Measurements from ENCODE around the gene BANF2. TPM values are rescaled to one million over a fixed set of nuclear protein-coding genes. Genes with fewer than 3 reads are reported as not detected.

BANF2 gene
- total RNA-seq, 2 experiments from 2014 or later = not detected

- Mint-ChIP-seq H3K9me3 (no peaks in the 10 kb centered on the region), H3K4me1 (no peaks in the 10 kb centered on the region), H3K27me3 (no peaks in the 10 kb centered on the region), H3K4me3 (no peak overlapping the region), H3K27ac (no peak overlapping the region), H3K36me3 (ENCODE audit: low read depth) (no peaks in the 10 kb centered on the region)
- POLR2A ChIA-PET = no interaction called here
- CTCF ChIA-PET = interaction anchor here (1.2 to 1.3 kb wide), 2 partner anchors 18 to 19 kb away, joined by 3 read pairs; no protein-coding TSS in a partner anchor
- DNase-seq = no peak
Observed at GRCh38 chr20:17709361-17710293, 9.9 kb downstream of the BANF2 start.

GRCh38 chr20:17710379-17711266 is 10.9 kb downstream of the BANF2 start:
- no peaks in the 10 kb centered on the region for H3K36me3 Mint-ChIP-seq (ENCODE audit: low read depth)
- ChIA-PET CTCF (interaction anchor here (1.0 to 1.3 kb wide), 2 partner anchors 18 to 307 kb away, joined by 3 to 4 read pairs; no protein-coding TSS in a partner anchor), POLR2A (no interaction called here)
- no peak for DNase-seq
- H3K27me3 Mint-ChIP-seq = no peaks in the 10 kb centered on the region
- no peak overlapping the region for H3K4me3 Mint-ChIP-seq
- H3K4me1 Mint-ChIP-seq = no peaks in the 10 kb centered on the region
- no peaks in the 10 kb centered on the region for H3K9me3 Mint-ChIP-seq
- no peak overlapping the region for H3K27ac Mint-ChIP-seq

- no peaks in the 10 kb centered on the region for H3K27me3 Mint-ChIP-seq
- H3K4me1 Mint-ChIP-seq = no peaks in the 10 kb centered on the region
- peak overlapping the region; percentile 77 for H3K27ac Mint-ChIP-seq
- ChIA-PET POLR2A (no interaction called here), CTCF (interaction anchor here (1.0 to 1.3 kb wide), 2 partner anchors 18 to 306 kb away, joined by 3 to 4 read pairs; no protein-coding TSS in a partner anchor)
- no peaks in the 10 kb centered on the region for H3K36me3 Mint-ChIP-seq (ENCODE audit: low read depth)
- no peak overlapping the region for H3K4me3 Mint-ChIP-seq
- no peak for DNase-seq
- no peaks in the 10 kb centered on the region for H3K9me3 Mint-ChIP-seq
Observed at GRCh38 chr20:17711267-17711627, 11.5 kb downstream of the BANF2 start.

GRCh38 chr20:17712201-17712600 is 12.4 kb downstream of the BANF2 start:
- Mint-ChIP-seq H3K4me1 (no peaks in the 10 kb centered on the region), H3K9me3 (no peaks in the 10 kb centered on the region)

GRCh38 chr20:17712708-17713107 is 12.9 kb downstream of the BANF2 start:
- no peak overlapping the region for H3K4me3 Mint-ChIP-seq
- no peaks in the 10 kb centered on the region for H3K36me3 Mint-ChIP-seq (ENCODE audit: low read depth)
- H3K27me3 Mint-ChIP-seq = no peaks in the 10 kb centered on the region
- ChIA-PET POLR2A (no interaction called here), CTCF (interaction anchor here (1.3 kb wide), 1 partner anchor 31 kb away, joined by 3 read pairs; the partner anchor contains the start of gene RRBP1)
- no peak overlapping the region for H3K27ac Mint-ChIP-seq
- DNase-seq = no peak
- no peaks in the 10 kb centered on the region for H3K4me1 Mint-ChIP-seq
- no peaks in the 10 kb centered on the region for H3K9me3 Mint-ChIP-seq

More at GRCh38 chr20:17712201-17712600, 12.4 kb downstream of the BANF2 start:
- no peak for DNase-seq
- H3K27me3 Mint-ChIP-seq = no peaks in the 10 kb centered on the region
- H3K36me3 Mint-ChIP-seq (ENCODE audit: low read depth) = no peaks in the 10 kb centered on the region
- no peak overlapping the region for H3K4me3 Mint-ChIP-seq
- no peak overlapping the region for H3K27ac Mint-ChIP-seq
- ChIA-PET CTCF (interaction anchor here (1.3 kb wide), 1 partner anchor 30 kb away, joined by 3 read pairs; the partner anchor contains the start of gene RRBP1), POLR2A (no interaction called here)

GRCh38 chr20:17714597-17714996 is 14.8 kb downstream of the BANF2 start:
- Mint-ChIP-seq H3K27me3 (peaks cover 4% of the 10 kb centered on the region), H3K4me3 (no peak overlapping the region), H3K4me1 (no peaks in the 10 kb centered on the region), H3K27ac (no peak overlapping the region), H3K9me3 (no peaks in the 10 kb centered on the region), H3K36me3 (ENCODE audit: low read depth) (no peaks in the 10 kb centered on the region)
- ChIA-PET POLR2A (no interaction called here), CTCF (interaction anchor here (1.0 kb wide), 1 partner anchor 35 kb away, joined by 3 read pairs; no protein-coding TSS in a partner anchor)
- no peak for DNase-seq

- no peaks in the 10 kb centered on the region for H3K36me3 Mint-ChIP-seq (ENCODE audit: low read depth)
- H3K4me3 Mint-ChIP-seq = no peak overlapping the region
- no peak for DNase-seq
- H3K4me1 Mint-ChIP-seq = no peaks in the 10 kb centered on the region
- no peak overlapping the region for H3K27ac Mint-ChIP-seq
- CTCF ChIA-PET = interaction anchor here (1.0 kb wide), 1 partner anchor 35 kb away, joined by 3 read pairs; no protein-coding TSS in a partner anchor
- H3K9me3 Mint-ChIP-seq = no peaks in the 10 kb centered on the region
- POLR2A ChIA-PET = no interaction called here
- H3K27me3 Mint-ChIP-seq = peaks cover 4% of the 10 kb centered on the region
Observed at GRCh38 chr20:17715075-17715474, 15.3 kb downstream of the BANF2 start.

GRCh38 chr20:17716331-17716730 is 16.6 kb downstream of the BANF2 start:
- POLR2A ChIA-PET = no interaction called here
- CTCF ChIA-PET = interaction anchor here (0.6 kb wide), 2 partner anchors 35 to 990 kb away, joined by 3 read pairs; no protein-coding TSS in a partner anchor
- DNase-seq = no peak
- H3K4me1 Mint-ChIP-seq = no peaks in the 10 kb centered on the region
- H3K4me3 Mint-ChIP-seq = no peak overlapping the region
- H3K27ac Mint-ChIP-seq = no peak overlapping the region
- peaks cover 4% of the 10 kb centered on the region for H3K27me3 Mint-ChIP-seq
- H3K9me3 Mint-ChIP-seq = no peaks in the 10 kb centered on the region
- H3K36me3 Mint-ChIP-seq (ENCODE audit: low read depth) = no peaks in the 10 kb centered on the region

- POLR2A ChIA-PET = no interaction called here
- CTCF ChIA-PET = no interaction called here
- H3K9me3 Mint-ChIP-seq = no peaks in the 10 kb centered on the region
- peaks cover 4% of the 10 kb centered on the region for H3K27me3 Mint-ChIP-seq
- no peak for DNase-seq
- H3K4me3 Mint-ChIP-seq = no peak overlapping the region
- no peak overlapping the region for H3K27ac Mint-ChIP-seq
- no peaks in the 10 kb centered on the region for H3K36me3 Mint-ChIP-seq (ENCODE audit: low read depth)
- H3K4me1 Mint-ChIP-seq = no peaks in the 10 kb centered on the region
Observed at GRCh38 chr20:17720755-17721154, 21.0 kb downstream of the BANF2 start.

- no peaks in the 10 kb centered on the region for H3K36me3 Mint-ChIP-seq (ENCODE audit: low read depth)
- H3K4me3 Mint-ChIP-seq = no peak overlapping the region
- no peak overlapping the region for H3K27ac Mint-ChIP-seq
- no peaks in the 10 kb centered on the region for H3K9me3 Mint-ChIP-seq
- peaks cover 4% of the 10 kb centered on the region for H3K27me3 Mint-ChIP-seq
- H3K4me1 Mint-ChIP-seq = no peaks in the 10 kb centered on the region
- CTCF ChIA-PET = interaction anchor here (1.5 kb wide), 1 partner anchor 17 kb away, joined by 3 read pairs; no protein-coding TSS in a partner anchor
- POLR2A ChIA-PET = no interaction called here
- DNase-seq = no peak
Observed at GRCh38 chr20:17721802-17722486, 22.2 kb downstream of the BANF2 start.

- Mint-ChIP-seq H3K4me3 (no peak overlapping the region), H3K27ac (no peak overlapping the region), H3K27me3 (peaks cover 4% of the 10 kb centered on the region), H3K9me3 (no peaks in the 10 kb centered on the region), H3K36me3 (ENCODE audit: low read depth) (no peaks in the 10 kb centered on the region), H3K4me1 (no peaks in the 10 kb centered on the region)
- DNase-seq = no peak
- CTCF ChIA-PET = interaction anchor here (1.5 kb wide), 1 partner anchor 16 kb away, joined by 3 read pairs; no protein-coding TSS in a partner anchor
- POLR2A ChIA-PET = no interaction called here
Observed at GRCh38 chr20:17722493-17723300, 22.9 kb downstream of the BANF2 start.

GRCh38 chr20:17723301-17723691 is 23.5 kb downstream of the BANF2 start:
- POLR2A ChIA-PET = no interaction called here
- no peak overlapping the region for H3K27ac Mint-ChIP-seq
- peaks cover 3% of the 10 kb centered on the region for H3K27me3 Mint-ChIP-seq
- no peaks in the 10 kb centered on the region for H3K9me3 Mint-ChIP-seq
- H3K4me1 Mint-ChIP-seq = no peaks in the 10 kb centered on the region
- CTCF ChIA-PET = interaction anchor here (1.5 kb wide), 1 partner anchor 16 kb away, joined by 3 read pairs; no protein-coding TSS in a partner anchor
- no peaks in the 10 kb centered on the region for H3K36me3 Mint-ChIP-seq (ENCODE audit: low read depth)
- no peak overlapping the region for H3K4me3 Mint-ChIP-seq
- no peak for DNase-seq

Measured in activated CD4-positive, alpha-beta T cell treated with anti-CD3 and anti-CD28 coated beads, Interleukin-2, amount 10 ng/mL, durations not matched to agents 7 days and 5 days (primary cell).